ENCODE measurements around the gene ASMTL. TPM values are rescaled to one million over a fixed set of nuclear protein-coding genes. Genes with fewer than 3 reads are reported as not detected.
"Not testable (repeated sequence)": the region's sequence is repeated elsewhere in the genome, so short reads cannot be mapped to it uniquely, and the experiment has no call there.

ASMTL gene
- total RNA-seq, 1 donor from 2014 or later: 46.1 TPM

DNA sequence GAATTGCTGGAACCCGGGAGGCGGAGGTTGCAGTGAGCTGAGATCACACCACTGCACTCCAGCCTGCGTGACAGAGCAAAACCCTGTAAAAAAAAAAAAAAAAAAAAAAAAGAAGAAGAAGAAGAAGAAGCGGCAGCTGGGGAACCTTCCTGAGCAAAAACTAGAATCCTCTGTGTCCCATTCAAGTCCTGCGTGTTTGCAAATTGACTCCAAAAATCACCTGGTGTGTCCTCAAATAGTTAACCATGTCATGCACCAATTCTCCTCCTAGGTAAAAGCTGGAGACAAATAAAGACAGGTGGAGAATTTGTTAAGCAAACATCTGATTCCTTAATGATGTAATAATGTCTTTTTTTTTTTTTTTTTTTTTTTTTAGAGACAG lies 31.9 kb upstream of the ASMTL start:
- Histone ChIP-seq H2AFZ (replicated peaks) (no peak overlapping the region), H3K79me2 (ENCODE audit: low read depth) (no peaks in the 10 kb centered on the region), H3K27me3 (no peaks in the 10 kb centered on the region), H3F3A (ENCODE audit: low read depth) (peaks cover 4% of the 10 kb centered on the region), H3K9ac (no peak overlapping the region), H3K4me3 (no peak overlapping the region), H3K9me3 (ENCODE audit: low read depth) (no peaks in the 10 kb centered on the region), H4K20me1 (ENCODE audit: low read depth) (no peaks in the 10 kb centered on the region), H3K4me1 (no peaks in the 10 kb centered on the region), H3K4me2 (no peak overlapping the region), H3K27ac (no peak overlapping the region), H3K36me3 (no peaks in the 10 kb centered on the region)
- no peak for DNase-seq (ENCODE audit: low spot score)
- Mint-ChIP-seq H3K4me3 (no peak overlapping the region), H3K4me1 (peaks cover 7% of the 10 kb centered on the region), H3K9me3 (peaks cover 24% of the 10 kb centered on the region), H3K36me3 (peaks cover 5% of the 10 kb centered on the region), H3K27ac (no peak overlapping the region), H3K27me3 (ENCODE audit: insufficient read depth, low read depth) (peaks cover 21% of the 10 kb centered on the region)
- TF ChIP-seq EZH2 (IDR thresholded peaks at IDR 0.05) (no peak), EZH2phosphoT487 (IDR thresholded peaks at IDR 0.05) (no peak), CTCF (IDR thresholded peaks at IDR 0.05) (no peak)

DNA sequence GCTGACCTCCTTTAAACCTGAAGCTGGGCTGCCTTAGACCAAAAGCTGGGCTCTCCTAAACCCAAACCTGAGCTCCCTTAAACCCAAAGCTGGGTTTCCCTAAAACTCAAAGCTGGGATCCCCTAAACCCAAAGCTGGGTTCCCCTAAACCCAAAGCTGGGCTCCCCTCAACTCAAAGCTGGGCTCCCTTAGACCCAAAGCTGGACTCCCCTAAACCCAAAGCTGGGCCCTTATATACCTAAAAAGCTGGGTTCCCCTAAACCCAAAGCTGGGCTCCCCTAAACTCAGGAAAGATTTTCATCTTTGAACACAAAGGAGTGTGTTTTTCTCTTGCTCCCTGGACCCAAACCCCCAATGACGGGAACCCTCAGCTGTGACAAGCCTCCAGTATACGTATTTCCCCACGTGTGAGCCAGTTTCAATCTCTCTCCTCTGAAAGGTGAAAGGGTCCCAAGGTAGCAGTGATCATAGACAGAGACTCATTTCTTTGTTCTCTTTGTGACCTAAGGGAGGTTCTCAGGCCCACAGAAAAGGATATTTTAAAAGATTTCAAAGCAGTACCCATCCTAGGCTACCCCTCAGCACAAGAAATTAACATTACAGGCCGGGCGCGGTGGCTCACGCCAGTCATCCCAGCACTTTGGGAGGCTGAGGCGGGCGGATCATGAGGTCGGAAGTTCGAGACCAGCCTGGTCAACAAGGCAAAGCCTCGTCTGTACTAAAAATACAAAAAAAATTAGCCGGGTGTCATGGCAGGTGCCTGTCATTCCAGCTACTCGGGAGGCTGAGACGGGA lies 31.3 kb upstream of the ASMTL start:
- Histone ChIP-seq H3K4me1 (no peaks in the 10 kb centered on the region), H3K27me3 (no peaks in the 10 kb centered on the region), H3K27ac (no peak overlapping the region), H3F3A (ENCODE audit: low read depth) (no peaks in the 10 kb centered on the region), H3K9ac (no peak overlapping the region), H2AFZ (replicated peaks) (no peak overlapping the region), H4K20me1 (ENCODE audit: low read depth) (no peaks in the 10 kb centered on the region), H3K36me3 (no peaks in the 10 kb centered on the region), H3K79me2 (ENCODE audit: low read depth) (no peaks in the 10 kb centered on the region), H3K4me3 (no peak overlapping the region), H3K9me3 (ENCODE audit: low read depth) (no peaks in the 10 kb centered on the region), H3K4me2 (no peak overlapping the region)
- Mint-ChIP-seq H3K9me3 (peaks cover 19% of the 10 kb centered on the region), H3K4me1 (peaks cover 7% of the 10 kb centered on the region), H3K27ac (no peak overlapping the region), H3K27me3 (ENCODE audit: insufficient read depth, low read depth) (peaks cover 21% of the 10 kb centered on the region), H3K4me3 (no peak overlapping the region), H3K36me3 (peaks cover 4% of the 10 kb centered on the region)
- DNase-seq (ENCODE audit: low spot score): no peak
- TF ChIP-seq EZH2phosphoT487 (IDR thresholded peaks at IDR 0.05) (no peak), CTCF (IDR thresholded peaks at IDR 0.05) (no peak), EZH2 (IDR thresholded peaks at IDR 0.05) (no peak)

DNA sequence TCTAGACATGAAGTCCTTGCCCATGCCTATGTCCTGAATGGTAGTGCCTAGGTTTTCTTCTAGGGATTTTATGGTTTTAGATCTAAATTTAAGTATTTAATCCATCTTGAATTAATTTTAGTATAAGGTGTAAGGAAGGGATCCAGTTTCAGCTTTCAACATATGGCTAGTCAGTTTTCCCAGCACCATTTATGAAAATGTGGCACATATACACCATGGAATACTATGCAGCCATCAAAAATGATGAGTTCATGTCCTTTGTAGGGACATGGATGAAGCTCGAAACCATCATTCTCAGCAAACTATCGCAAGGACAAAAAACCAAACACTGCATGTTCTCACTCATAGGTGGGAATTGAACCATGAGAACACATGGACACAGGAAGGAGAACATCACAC lies 29.8 kb upstream of the ASMTL start:
- H3K9me3 ChIP-seq (ENCODE audit: low read depth); H3K4me1 ChIP-seq; H3K4me1 Mint-ChIP-seq; H3F3A ChIP-seq (ENCODE audit: low read depth); H3K36me3 Mint-ChIP-seq; H3K27ac Mint-ChIP-seq; H3K27ac ChIP-seq; H2AFZ ChIP-seq (replicated peaks); H3K36me3 ChIP-seq; H3K27me3 ChIP-seq; H3K9ac ChIP-seq; H3K4me3 ChIP-seq; DNase-seq (ENCODE audit: low spot score); H3K4me2 ChIP-seq; H3K4me3 Mint-ChIP-seq; H3K79me2 ChIP-seq (ENCODE audit: low read depth); H4K20me1 ChIP-seq (ENCODE audit: low read depth): not testable (repeated sequence)
- Mint-ChIP-seq H3K27me3 (ENCODE audit: insufficient read depth, low read depth) (peaks cover 19% of the 10 kb centered on the region), H3K9me3 (peaks cover 14% of the 10 kb centered on the region)
